GM12878 (cell line): ENCODE measurements around the gene ANXA3. TPM values are rescaled to one million over a fixed set of nuclear protein-coding genes. Genes with fewer than 3 reads are reported as not detected.

Experiments
- BMI1 ChIP-seq: fragments of 450-650 bp; IDR thresholded peaks from 2 replicates; pipeline ENCODE4 v1.6.1; 2016; ENCODE audit warnings: mild to moderate bottlenecking, moderate library complexity, borderline replicate concordance
- BRCA1 ChIP-seq: IDR thresholded peaks from 2 replicates; pipeline ENCODE4 v1.6.1; 2011; ENCODE audit warnings: low read depth, low read length, improper control_type of control experiment
- DPF2 ChIP-seq: fragments of 450-650 bp; IDR thresholded peaks from 2 replicates; pipeline ENCODE4 v1.6.1; 2017; ENCODE audit warnings: mild to moderate bottlenecking
- IKZF2 ChIP-seq, 2 experiments: fragments of 450-650 bp; IDR thresholded peaks; 2 replicates each; pipeline ENCODE4 v1.6.1; 2017; ENCODE audit warnings: mild to moderate bottlenecking in 2 of 2, moderate library complexity in 2 of 2
- JUNB ChIP-seq: IDR thresholded peaks from 2 replicates; pipeline ENCODE4 v1.6.1; 2016; ENCODE audit warnings: antibody characterized with exemption, mild to moderate bottlenecking
- KAT2A ChIP-seq: conservative IDR thresholded peaks from 2 replicates; pipeline ENCODE4 v1.6.1; 2011; ENCODE audit warnings: low read depth, low read length; ENCODE audit not compliant: control insufficient read depth
- MEF2A ChIP-seq: IDR thresholded peaks from 2 replicates; pipeline ENCODE4 v1.6.1; 2011; ENCODE audit warnings: low read depth, mild to moderate bottlenecking, low read length, moderate library complexity; ENCODE audit not compliant: insufficient read depth
- POLR2AphosphoS2 ChIP-seq: IDR thresholded peaks from 2 replicates; pipeline ENCODE4 v1.6.1; 2011; ENCODE audit warnings: low read depth, mild to moderate bottlenecking, low read length, improper control_type of control experiment, moderate library complexity
- SMAD5 ChIP-seq: IDR thresholded peaks from 2 replicates; pipeline ENCODE4 v1.6.1; 2016; ENCODE audit warnings: antibody characterized with exemption, low read depth
- SUPT20H ChIP-seq: IDR thresholded peaks from 2 replicates; pipeline ENCODE4 v1.6.1; 2011; ENCODE audit warnings: low read depth, mild to moderate bottlenecking, low read length, moderate library complexity, borderline replicate concordance; ENCODE audit not compliant: control insufficient read depth
- TBL1XR1 ChIP-seq: IDR thresholded peaks from 2 replicates; pipeline ENCODE4 v1.6.1; 2012; ENCODE audit warnings: low read depth, low read length, improper control_type of control experiment
- YBX1 ChIP-seq: fragments of 450-650 bp; IDR thresholded peaks from 2 replicates; pipeline ENCODE4 v1.6.1; 2016; ENCODE audit warnings: antibody characterized with exemption
- ZNF384 ChIP-seq: IDR thresholded peaks from 2 replicates; pipeline ENCODE4 v1.6.1; 2012; ENCODE audit warnings: low read depth, mild to moderate bottlenecking, low read length, improper control_type of control experiment, borderline replicate concordance
- polyA plus RNA-seq, 11 experiments: library from polyadenylated mRNA; depleted of rRNA in 4 of 11; unstranded in 6 of 11; stranded (reverse) in 5 of 11; fragments of >200 nt; fragmentation: Nextera tagmentation in 4 of 11; fragmentation: Illumina TruSeq in 1 of 11; extraction: Ambion mirVana in 4 of 11; extraction: Trizol in 1 of 11; gene quantifications; 1 replicate in 1 of 11; 2 replicates in 10 of 11; pipeline versions ENCODE4 v1.2.1 to v1.2.3, GENCODE V29; 2011 to 2016; ENCODE audit warnings: inconsistent platforms in 2 of 11, missing spikeins in 2 of 11, low read depth in 1 of 11
- total RNA-seq, 4 experiments: library from RNA; depleted of rRNA in 3 of 4; stranded (reverse); fragments of >200 nt in 3 of 4; fragmentation: Illumina TruSeq in 1 of 4; extraction: Trizol in 1 of 4; gene quantifications; 2 replicates each; pipeline versions ENCODE4 v1.2.1 to v1.2.3, GENCODE V29; 2013 to 2021
- TF ChIP-seq, protein P1 (sequence below): fragments of 450-650 bp; IDR thresholded peaks from 2 replicates; pipeline ENCODE4 v1.6.1; 2017; ENCODE audit warnings: mild to moderate bottlenecking, moderate library complexity
- TF ChIP-seq, protein P2 (sequence below): fragments of 450-650 bp; IDR thresholded peaks from 2 replicates; pipeline ENCODE4 v1.6.1; 2016; ENCODE audit warnings: mild to moderate bottlenecking, moderate library complexity, borderline replicate concordance
- TF ChIP-seq, protein P3 (sequence below): fragments of 450-650 bp; IDR thresholded peaks from 2 replicates; pipeline ENCODE4 v1.6.1; 2016; ENCODE audit warnings: mild to moderate bottlenecking
- TF ChIP-seq, protein P4 (sequence below): IDR thresholded peaks from 2 replicates; pipeline ENCODE4 v1.6.1; 2012; ENCODE audit warnings: low read depth, low read length, improper control_type of control experiment
- TF ChIP-seq, protein P5 (sequence below): IDR thresholded peaks from 2 replicates; pipeline ENCODE4 v1.6.1; 2011; ENCODE audit warnings: borderline replicate concordance, low read depth, mild to moderate bottlenecking, moderate library complexity, mixed read lengths, low read length; ENCODE audit not compliant: insufficient read depth; ENCODE audit errors: extremely low read length

ANXA3 gene
- total and polyA plus RNA-seq, 10 of the 15 experiments (the other 5 are each of a cell fraction or from before 2014, with no cell fraction given) = 0.28 to 14.7 (median 0.91) TPM

DNA sequence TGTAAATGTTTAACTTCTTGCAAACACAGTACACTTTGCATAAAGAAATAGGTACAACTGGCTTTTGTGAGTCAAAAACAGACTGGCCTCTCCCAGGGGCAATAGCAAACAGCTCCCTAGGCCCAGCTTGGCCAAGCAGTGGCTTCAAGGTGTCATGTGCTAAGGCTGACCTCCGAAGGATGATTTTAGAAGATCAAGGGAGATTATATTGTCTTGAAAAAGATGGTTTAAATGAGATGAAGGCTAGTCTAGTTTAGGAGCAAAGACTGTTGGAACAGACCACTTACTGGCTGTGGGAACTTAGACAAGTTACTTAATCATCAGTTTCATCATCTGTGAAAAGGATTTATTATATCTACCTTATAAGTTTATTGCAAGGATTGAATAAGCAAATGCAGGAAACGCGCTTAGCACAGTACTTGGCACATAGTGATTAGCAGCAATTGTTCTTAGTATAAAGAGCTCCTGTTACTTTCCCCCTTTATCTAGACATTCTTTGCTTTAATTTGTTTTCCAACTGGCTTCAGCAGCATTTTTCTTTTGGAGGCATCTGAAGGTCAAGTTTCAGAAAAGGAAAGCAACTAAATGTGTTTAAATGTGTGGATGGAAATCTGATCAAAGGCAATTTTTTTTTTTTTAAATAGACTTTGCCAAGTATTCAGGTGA, 17.2 kb downstream of the ANXA3 start (continued):
- TF ChIP-seq, protein P1, sequence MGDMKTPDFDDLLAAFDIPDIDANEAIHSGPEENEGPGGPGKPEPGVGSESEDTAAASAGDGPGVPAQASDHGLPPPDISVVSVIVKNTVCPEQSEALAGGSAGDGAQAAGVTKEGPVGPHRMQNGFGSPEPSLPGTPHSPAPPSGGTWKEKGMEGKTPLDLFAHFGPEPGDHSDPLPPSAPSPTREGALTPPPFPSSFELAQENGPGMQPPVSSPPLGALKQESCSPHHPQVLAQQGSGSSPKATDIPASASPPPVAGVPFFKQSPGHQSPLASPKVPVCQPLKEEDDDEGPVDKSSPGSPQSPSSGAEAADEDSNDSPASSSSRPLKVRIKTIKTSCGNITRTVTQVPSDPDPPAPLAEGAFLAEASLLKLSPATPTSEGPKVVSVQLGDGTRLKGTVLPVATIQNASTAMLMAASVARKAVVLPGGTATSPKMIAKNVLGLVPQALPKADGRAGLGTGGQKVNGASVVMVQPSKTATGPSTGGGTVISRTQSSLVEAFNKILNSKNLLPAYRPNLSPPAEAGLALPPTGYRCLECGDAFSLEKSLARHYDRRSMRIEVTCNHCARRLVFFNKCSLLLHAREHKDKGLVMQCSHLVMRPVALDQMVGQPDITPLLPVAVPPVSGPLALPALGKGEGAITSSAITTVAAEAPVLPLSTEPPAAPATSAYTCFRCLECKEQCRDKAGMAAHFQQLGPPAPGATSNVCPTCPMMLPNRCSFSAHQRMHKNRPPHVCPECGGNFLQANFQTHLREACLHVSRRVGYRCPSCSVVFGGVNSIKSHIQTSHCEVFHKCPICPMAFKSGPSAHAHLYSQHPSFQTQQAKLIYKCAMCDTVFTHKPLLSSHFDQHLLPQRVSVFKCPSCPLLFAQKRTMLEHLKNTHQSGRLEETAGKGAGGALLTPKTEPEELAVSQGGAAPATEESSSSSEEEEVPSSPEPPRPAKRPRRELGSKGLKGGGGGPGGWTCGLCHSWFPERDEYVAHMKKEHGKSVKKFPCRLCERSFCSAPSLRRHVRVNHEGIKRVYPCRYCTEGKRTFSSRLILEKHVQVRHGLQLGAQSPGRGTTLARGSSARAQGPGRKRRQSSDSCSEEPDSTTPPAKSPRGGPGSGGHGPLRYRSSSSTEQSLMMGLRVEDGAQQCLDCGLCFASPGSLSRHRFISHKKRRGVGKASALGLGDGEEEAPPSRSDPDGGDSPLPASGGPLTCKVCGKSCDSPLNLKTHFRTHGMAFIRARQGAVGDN = peak; percentile 90
- TF ChIP-seq SMAD5 (no peak), BRCA1 (no peak), SUPT20H (no peak), YBX1 (no peak), TBL1XR1 (no peak), BMI1 (no peak), IKZF2 (IDR thresholded peaks at IDR 0.05) (no peak), ZNF384 (no peak), MEF2A (no peak), DPF2 (no peak), KAT2A (no peak), POLR2AphosphoS2 (no peak), JUNB (no peak)
- TF ChIP-seq, protein P2, sequence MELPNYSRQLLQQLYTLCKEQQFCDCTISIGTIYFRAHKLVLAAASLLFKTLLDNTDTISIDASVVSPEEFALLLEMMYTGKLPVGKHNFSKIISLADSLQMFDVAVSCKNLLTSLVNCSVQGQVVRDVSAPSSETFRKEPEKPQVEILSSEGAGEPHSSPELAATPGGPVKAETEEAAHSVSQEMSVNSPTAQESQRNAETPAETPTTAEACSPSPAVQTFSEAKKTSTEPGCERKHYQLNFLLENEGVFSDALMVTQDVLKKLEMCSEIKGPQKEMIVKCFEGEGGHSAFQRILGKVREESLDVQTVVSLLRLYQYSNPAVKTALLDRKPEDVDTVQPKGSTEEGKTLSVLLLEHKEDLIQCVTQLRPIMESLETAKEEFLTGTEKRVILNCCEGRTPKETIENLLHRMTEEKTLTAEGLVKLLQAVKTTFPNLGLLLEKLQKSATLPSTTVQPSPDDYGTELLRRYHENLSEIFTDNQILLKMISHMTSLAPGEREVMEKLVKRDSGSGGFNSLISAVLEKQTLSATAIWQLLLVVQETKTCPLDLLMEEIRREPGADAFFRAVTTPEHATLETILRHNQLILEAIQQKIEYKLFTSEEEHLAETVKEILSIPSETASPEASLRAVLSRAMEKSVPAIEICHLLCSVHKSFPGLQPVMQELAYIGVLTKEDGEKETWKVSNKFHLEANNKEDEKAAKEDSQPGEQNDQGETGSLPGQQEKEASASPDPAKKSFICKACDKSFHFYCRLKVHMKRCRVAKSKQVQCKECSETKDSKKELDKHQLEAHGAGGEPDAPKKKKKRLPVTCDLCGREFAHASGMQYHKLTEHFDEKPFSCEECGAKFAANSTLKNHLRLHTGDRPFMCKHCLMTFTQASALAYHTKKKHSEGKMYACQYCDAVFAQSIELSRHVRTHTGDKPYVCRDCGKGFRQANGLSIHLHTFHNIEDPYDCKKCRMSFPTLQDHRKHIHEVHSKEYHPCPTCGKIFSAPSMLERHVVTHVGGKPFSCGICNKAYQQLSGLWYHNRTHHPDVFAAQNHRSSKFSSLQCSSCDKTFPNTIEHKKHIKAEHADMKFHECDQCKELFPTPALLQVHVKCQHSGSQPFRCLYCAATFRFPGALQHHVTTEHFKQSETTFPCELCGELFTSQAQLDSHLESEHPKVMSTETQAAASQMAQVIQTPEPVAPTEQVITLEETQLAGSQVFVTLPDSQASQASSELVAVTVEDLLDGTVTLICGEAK = no peak
- TF ChIP-seq, protein P3, sequence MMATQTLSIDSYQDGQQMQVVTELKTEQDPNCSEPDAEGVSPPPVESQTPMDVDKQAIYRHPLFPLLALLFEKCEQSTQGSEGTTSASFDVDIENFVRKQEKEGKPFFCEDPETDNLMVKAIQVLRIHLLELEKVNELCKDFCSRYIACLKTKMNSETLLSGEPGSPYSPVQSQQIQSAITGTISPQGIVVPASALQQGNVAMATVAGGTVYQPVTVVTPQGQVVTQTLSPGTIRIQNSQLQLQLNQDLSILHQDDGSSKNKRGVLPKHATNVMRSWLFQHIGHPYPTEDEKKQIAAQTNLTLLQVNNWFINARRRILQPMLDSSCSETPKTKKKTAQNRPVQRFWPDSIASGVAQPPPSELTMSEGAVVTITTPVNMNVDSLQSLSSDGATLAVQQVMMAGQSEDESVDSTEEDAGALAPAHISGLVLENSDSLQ = no peak
- TF ChIP-seq, protein P4, sequence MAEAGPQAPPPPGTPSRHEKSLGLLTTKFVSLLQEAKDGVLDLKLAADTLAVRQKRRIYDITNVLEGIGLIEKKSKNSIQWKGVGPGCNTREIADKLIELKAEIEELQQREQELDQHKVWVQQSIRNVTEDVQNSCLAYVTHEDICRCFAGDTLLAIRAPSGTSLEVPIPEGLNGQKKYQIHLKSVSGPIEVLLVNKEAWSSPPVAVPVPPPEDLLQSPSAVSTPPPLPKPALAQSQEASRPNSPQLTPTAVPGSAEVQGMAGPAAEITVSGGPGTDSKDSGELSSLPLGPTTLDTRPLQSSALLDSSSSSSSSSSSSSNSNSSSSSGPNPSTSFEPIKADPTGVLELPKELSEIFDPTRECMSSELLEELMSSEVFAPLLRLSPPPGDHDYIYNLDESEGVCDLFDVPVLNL = no peak
- TF ChIP-seq, protein P5, sequence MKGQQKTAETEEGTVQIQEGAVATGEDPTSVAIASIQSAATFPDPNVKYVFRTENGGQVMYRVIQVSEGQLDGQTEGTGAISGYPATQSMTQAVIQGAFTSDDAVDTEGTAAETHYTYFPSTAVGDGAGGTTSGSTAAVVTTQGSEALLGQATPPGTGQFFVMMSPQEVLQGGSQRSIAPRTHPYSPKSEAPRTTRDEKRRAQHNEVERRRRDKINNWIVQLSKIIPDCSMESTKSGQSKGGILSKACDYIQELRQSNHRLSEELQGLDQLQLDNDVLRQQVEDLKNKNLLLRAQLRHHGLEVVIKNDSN = no peak
- TF ChIP-seq, all 136 proteins: peak for 8
